HG03521 (cell line): ENCODE data around the gene PIH1D1.
"Not testable (repeated sequence)": the region's sequence is repeated elsewhere in the genome, so short reads cannot be mapped to it uniquely, and the experiment has no call there.

ENCODE experiments used
- ATAC-seq: cut with Tn5 transposase; IDR thresholded peaks from one replicate; pipeline ENCODE4 v1.9.1; 2021; ENCODE audit warnings: mild to moderate bottlenecking, moderate library complexity; ENCODE audit not compliant: unreplicated experiment

PIH1D1 gene

GRCh38 chr19:49456326-49456725, 4.7 kb upstream of the PIH1D1 start:
- no peak for ATAC-seq

GRCh38 chr19:49455773-49456172, 4.2 kb upstream of the PIH1D1 start:
- no peak for ATAC-seq

GRCh38 chr19:49453757-49454240, 2.2 kb upstream of the PIH1D1 start:
- ATAC-seq = no peak

DNA sequence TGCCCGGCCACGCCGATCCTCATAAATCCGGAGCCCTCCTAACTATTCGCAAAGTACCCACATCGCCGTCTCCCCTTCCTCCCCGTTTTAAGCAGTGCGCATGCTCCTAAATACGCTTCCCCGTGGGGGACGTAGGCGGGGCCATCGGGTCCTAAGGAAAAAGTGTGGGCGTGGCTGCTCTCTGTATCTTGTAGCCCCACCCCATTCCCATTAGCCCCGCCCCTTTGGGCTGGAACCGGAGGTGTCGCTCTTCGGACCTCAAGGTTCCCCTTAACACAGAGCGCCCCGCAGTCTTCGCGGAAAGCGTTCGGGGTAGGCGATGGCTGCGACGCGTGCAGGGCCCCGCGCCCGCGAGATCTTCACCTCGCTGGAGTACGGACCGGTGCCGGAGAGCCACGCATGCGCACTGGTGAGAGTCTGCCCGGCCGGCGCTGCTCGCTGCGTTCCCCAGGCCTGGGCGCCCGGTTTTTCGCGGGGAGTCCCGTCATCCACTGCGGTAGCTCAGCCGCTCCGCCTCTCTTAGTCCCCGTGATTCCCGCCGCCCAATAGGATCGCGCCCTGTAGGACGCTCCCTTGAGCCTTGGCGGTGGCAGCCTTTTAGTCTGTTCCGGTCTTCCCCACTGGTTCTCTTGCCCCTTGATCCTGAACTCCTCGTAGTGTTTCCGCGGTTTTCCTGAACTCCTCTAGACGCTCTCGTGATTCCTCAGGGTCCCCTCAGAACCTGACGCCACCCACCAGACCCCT, 1.6 kb upstream of the PIH1D1 start, which contains the start of gene ALDH16A1:
ALDH16A1 (plus strand) TSS at position 213 of the 744 bp plus-strand sequence; CDS start at position 320, 107 bp downstream.
- ATAC-seq = peak; percentile 81

- no peak for ATAC-seq
These were observed 1.2 kb downstream of the PIH1D1 start for GRCh38 chr19:49450405-49450804.

DNA sequence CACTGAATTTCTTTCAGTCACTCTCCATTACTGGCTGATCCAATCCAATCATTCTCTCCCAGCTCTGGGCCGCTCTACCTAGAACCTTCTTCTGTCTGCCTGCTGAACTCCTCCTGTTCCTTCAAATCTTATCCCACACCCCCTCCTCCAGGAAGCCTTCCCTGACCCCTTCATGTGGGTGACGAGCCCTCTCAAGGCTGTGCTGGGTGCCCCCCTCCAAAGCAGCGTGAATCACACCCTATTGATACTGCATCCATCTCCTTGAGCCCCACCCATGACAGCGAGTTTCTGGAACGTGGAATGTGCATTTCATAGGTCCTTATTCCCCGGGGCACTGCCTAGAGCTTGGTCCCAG, 3.2 kb downstream of the PIH1D1 start:
- ATAC-seq = no peak

DNA sequence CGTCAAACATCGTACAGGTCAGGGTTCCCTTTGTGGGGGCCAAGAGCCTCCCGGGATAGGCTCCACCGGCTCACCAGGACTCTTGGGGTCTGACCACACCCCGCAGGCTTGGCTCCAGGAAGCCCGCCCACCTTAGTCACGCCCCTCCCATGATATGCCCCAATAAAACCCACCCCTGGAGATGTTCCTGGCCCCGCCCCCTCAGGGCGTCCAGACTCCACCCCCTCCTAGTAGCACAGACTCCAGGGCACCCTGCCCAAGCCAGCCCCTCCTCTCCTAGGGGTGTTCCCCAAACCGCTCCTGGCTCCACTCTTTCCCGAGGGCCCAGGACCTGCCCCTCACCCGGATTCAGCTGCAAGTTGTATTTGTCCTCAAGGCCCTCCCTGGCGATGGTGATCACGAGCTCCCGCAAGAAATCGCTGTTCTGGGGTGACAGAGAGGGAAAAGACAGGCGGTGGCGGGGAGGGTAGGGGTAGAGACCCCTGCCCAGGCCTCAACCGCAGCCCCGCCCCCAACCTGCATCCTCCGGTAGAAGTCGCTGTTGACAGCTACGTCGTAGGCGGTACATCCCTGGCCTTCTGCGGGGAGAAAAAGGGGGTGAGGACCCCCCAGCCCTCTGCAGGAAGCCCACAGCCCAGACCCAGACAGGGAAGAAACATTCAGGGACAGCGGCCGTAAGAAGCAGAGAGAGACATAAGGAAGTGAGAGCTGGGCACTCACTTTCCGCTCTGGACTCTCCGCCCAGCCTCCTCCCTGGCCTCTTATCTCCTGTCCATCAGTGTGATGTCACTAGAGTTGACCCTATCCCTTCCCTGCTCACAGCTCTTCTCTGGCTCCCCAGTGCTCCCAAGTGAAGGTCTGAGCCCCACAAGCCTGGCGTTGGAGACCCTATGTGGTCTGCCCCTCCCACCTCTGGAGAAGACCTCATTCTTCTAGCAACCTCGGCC, 3.9 kb downstream of the PIH1D1 start:
- ATAC-seq = no peak

DNA sequence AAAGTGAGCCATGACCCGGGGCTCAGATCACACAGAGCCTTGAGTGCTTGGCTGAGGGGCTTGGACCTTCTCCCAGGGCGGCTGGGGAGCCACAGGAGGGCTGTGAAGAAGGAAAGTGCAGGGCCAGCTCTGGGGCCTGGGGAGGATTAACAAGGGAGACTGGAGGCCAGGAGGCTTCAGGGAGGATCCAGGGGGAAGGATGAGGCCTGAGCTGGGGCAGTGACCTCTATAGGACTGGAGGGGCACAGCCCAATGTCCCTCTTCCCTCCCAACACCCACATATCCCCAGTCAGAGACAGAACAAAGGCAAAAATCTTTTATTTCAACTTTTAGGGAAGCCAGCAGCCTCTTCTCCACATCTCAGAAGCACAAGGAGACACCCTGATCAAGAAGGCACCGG, 5.6 kb downstream of the PIH1D1 start:
- ATAC-seq = no peak

- ATAC-seq = not testable (repeated sequence)
These were observed 7.4 kb downstream of the PIH1D1 start for GRCh38 chr19:49444100-49444700.

GRCh38 chr19:49443366-49444099, 8.1 kb downstream of the PIH1D1 start:
- peak; percentile 74 for ATAC-seq

DNA sequence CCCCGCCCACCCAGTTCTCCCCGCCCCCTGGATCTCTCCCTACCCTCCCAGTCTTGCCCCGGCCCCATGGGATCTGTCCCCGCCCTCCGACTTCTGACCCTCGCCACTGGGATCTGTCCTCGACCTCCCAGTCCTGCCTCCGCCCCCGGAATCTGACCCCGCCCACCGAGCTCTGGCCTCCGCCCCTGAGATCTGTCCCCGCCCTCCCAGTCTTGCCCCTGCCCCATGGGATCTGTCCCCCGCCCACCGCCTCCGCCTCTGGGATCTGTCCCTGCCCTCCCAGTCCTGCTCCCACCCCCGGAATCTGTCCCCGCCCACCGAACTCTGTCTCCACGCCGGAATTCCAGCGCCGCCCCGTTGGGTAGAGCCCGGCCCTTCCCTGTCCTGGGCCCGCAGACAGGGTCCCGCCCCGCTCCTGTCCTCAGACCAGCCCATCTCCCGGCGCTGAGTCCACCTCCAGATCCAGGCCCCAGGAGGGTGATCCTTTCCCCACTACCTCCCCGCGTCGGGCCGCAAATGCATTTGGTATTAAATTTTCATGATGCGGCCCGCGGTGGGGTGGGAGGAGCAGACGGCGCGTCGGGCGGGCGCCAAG, 8.7 kb downstream of the PIH1D1 start:
- peak; percentile 14 for ATAC-seq

- no peak for ATAC-seq
These were observed 9.3 kb downstream of the PIH1D1 start for GRCh38 chr19:49442354-49442753.

DNA sequence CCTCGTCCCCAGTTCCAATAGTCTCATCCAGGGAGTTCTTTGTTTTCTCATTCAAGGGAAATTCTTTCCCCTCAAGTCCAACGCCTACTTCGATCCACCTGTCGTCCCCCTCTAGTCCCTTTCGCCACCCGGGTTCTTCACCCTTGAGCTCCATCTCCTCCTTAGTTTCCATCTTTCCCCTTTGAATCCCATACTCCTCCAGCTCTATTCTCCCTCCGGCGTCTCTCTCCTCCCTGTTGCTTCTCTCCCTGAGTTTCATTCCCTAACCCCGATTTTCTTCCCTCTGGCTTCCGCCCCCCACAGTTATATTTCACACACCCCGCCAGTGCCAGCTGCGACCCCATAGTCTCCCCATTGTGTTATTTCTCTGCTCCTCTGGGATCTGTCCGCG, 9.7 kb downstream of the PIH1D1 start:
- no peak for ATAC-seq

- ATAC-seq = no peak
These were observed 10.2 kb downstream of the PIH1D1 start, which contains the start of gene SLC17A7 for GRCh38 chr19:49441210-49441959. SLC17A7 (minus strand) TSS chr19:49441527; CDS start chr19:49441379, 148 bp downstream.

DNA sequence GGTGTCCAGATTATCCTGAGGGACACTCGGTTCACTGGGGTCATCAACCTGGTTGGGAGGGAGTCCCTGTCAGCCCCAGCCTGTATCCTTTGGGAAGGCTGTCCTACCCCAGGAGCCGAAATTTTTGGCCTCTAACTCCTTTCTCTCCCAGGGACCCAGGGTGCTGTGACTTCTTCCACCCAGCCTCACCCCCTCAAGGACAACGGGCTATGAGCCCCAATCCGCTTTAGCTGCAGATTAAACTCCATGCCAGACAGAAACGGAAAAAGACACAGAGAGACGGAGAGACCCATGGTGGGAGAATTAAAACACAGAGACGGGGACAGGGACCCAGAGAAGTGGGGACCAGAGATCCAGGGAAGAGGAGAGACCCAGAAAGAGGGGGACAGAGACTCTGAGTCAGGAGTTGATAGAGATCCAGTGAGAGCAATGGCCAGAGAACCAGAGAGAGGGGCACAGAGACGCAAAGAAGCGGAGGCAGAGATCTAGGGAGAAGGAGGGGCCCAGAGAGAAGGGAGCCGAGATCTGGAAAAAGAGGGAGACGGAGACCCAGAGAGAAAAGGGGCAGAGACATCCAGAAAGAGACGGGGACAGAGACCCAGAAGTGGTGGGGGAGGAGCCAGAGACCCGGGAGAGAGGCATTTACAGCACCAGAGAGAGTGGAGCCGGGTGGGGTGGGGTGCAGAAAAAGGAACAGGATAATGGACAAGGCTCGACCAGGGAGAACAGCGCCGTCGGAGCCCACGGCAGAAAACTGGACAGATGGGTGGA, 11.0 kb downstream of the PIH1D1 start:
- ATAC-seq = no peak

- ATAC-seq = no peak
These were observed 11.8 kb downstream of the PIH1D1 start for GRCh38 chr19:49439836-49440235.

- ATAC-seq = no peak
These were observed 13.4 kb downstream of the PIH1D1 start for GRCh38 chr19:49438261-49438660.

- no peak for ATAC-seq
These were observed 14.4 kb downstream of the PIH1D1 start for GRCh38 chr19:49437231-49437630.
